H1 (cell line): ENCODE results near the gene SSNA1. TPM values are rescaled to one million over a fixed set of nuclear protein-coding genes. Genes with fewer than 3 reads are reported as not detected.

Source experiments
- CTCF ChIA-PET: fragments of 300-600 bp; sonication (Branson Sonifier 250); formaldehyde crosslinking; loops from one replicate; lab custom pipeline; 2021; ENCODE audit not compliant: partially characterized antibody; lab: Charles Lee
- POLR2A ChIA-PET: fragments of 300-600 bp; sonication (Branson Sonifier 250); formaldehyde crosslinking; loops from one replicate; lab custom pipeline; 2021; ENCODE audit warnings: inconsistent platforms; ENCODE audit not compliant: partially characterized antibody; lab: Charles Lee
- DNase-seq, 2 experiments: peaks; one replicate each; pipeline versions ENCODE4 v3.0.0 to v3.0.0-alpha.2; 2010 to 2022; ENCODE audit warnings: low spot score in 2 of 2, low read depth in 1 of 2, mixed read lengths in 1 of 2
- FAIRE-seq: peaks from 2 replicates; lab custom pipeline; 2011; peaks lifted over from hg19 to GRCh38; lab: Jason Lieb, UNC
- H2AFZ ChIP-seq: 2 replicates; pipeline ENCODE4 v1.8.1; 2012; ENCODE audit warnings: low read length, inconsistent platforms
- H2AK5ac ChIP-seq: 2 replicates; pipeline ENCODE4 v1.6.1; 2013; ENCODE audit warnings: low read depth, low read length
- H2BK120ac ChIP-seq: replicated peaks from 2 replicates; pipeline ENCODE3; 2013; ENCODE audit warnings: low read depth, low read length, inconsistent platforms
- H2BK12ac ChIP-seq: 2 replicates; pipeline ENCODE4 v1.6.1; 2013; ENCODE audit warnings: low read depth, low read length
- H2BK15ac ChIP-seq: 2 replicates; pipeline ENCODE4 v1.6.1; 2013; ENCODE audit warnings: low read length
- H2BK20ac ChIP-seq: 2 replicates; pipeline ENCODE4 v1.6.1; 2013; ENCODE audit warnings: low read length
- H2BK5ac ChIP-seq: 2 replicates; pipeline ENCODE4 v1.6.1; 2013; ENCODE audit warnings: low read depth, low read length
- H3K14ac ChIP-seq: 2 replicates; pipeline ENCODE4 v1.6.1; 2013; ENCODE audit warnings: inconsistent platforms; ENCODE audit not compliant: insufficient read length
- H3K18ac ChIP-seq: 2 replicates; pipeline ENCODE4 v1.6.1; 2013; ENCODE audit warnings: low read length; ENCODE audit errors: extremely low read depth
- H3K23ac ChIP-seq: 2 replicates; pipeline ENCODE4 v1.6.1; 2013; ENCODE audit warnings: inconsistent platforms; ENCODE audit not compliant: insufficient read length
- H3K23me2 ChIP-seq: 2 replicates; pipeline ENCODE4 v1.6.1; 2013; ENCODE audit warnings: low read depth, low read length
- H3K27ac ChIP-seq: 2 replicates; pipeline ENCODE4 v1.6.1; 2011; ENCODE audit warnings: low read depth, low read length, inconsistent platforms
- H3K27me3 ChIP-seq, 4 experiments: replicated peaks in 1 of 4; 1 replicate in 1 of 4; 2 replicates in 3 of 4; pipeline versions ENCODE4 v1.6.1 to v1.8.1; 2011 to 2013; ENCODE audit warnings: low read length in 3 of 4, mild to moderate bottlenecking in 3 of 4, inconsistent platforms in 2 of 4, mixed read lengths in 2 of 4, moderate library complexity in 1 of 4; ENCODE audit not compliant: control insufficient read depth in 3 of 4, insufficient read depth in 3 of 4; ENCODE audit errors: extremely low read depth in 1 of 4
- H3K36me3 ChIP-seq, 4 experiments: 2 replicates each; pipeline versions ENCODE4 v1.6.1 to v1.8.1; 2011 to 2013; ENCODE audit warnings: mild to moderate bottlenecking in 4 of 4, low read length in 3 of 4, moderate library complexity in 2 of 4, control low read depth in 1 of 4, inconsistent platforms in 1 of 4; ENCODE audit not compliant: insufficient read depth in 4 of 4, control insufficient read depth in 2 of 4
- H3K4ac ChIP-seq: replicated peaks from 2 replicates; pipeline ENCODE3; 2013; ENCODE audit warnings: low read length, low read depth, mixed read lengths, inconsistent platforms; ENCODE audit not compliant: insufficient read length
- H3K4me1 ChIP-seq, 4 experiments: replicated peaks in 1 of 4; 1 replicate in 1 of 4; 2 replicates in 3 of 4; pipeline versions ENCODE4 v1.6.1 to v1.8.1; 2011 to 2013; ENCODE audit warnings: low read length in 3 of 4, inconsistent platforms in 2 of 4, mixed read lengths in 1 of 4; ENCODE audit not compliant: insufficient read depth in 4 of 4, control insufficient read depth in 3 of 4
- H3K4me2 ChIP-seq, 2 experiments: 2 replicates each; pipeline versions ENCODE4 v1.6.1 to v1.8.1; 2011 to 2013; ENCODE audit warnings: low read depth in 2 of 2, low read length in 2 of 2, control low read depth in 1 of 2, inconsistent platforms in 1 of 2, mild to moderate bottlenecking in 1 of 2; ENCODE audit not compliant: insufficient read depth in 1 of 2
- H3K4me3 ChIP-seq, 4 experiments: fragments of 200-600, 300-600 bp in 1 of 4; sonication (generic), shearing (Covaris generic), sonication (Bioruptor Twin) in 1 of 4; 2 replicates each; pipeline versions ENCODE4 v1.5.1 to v1.8.1; 2011 to 2016; ENCODE audit warnings: low read length in 4 of 4, low read depth in 3 of 4, control low read depth in 2 of 4, inconsistent platforms in 2 of 4, mild to moderate bottlenecking in 2 of 4, mixed read lengths in 1 of 4, moderate library complexity in 1 of 4; ENCODE audit not compliant: insufficient read depth in 2 of 4; ENCODE audit errors: extremely low read depth in 1 of 4
- H3K56ac ChIP-seq: replicated peaks from 2 replicates; pipeline ENCODE3; 2013; ENCODE audit warnings: low read depth, mild to moderate bottlenecking, mixed read lengths, low read length, inconsistent platforms; ENCODE audit not compliant: insufficient read length
- H3K79me1 ChIP-seq: 2 replicates; pipeline ENCODE4 v1.6.1; 2013; ENCODE audit warnings: low read depth, low read length, control low read depth
- H3K79me2 ChIP-seq, 2 experiments: 2 replicates each; pipeline versions ENCODE4 v1.6.1 to v1.8.1; 2012 to 2013; ENCODE audit warnings: low read length in 2 of 2, mild to moderate bottlenecking in 2 of 2, inconsistent platforms in 1 of 2; ENCODE audit not compliant: insufficient read depth in 2 of 2, control insufficient read depth in 1 of 2
- H3K9ac ChIP-seq, 4 experiments: replicated peaks in 1 of 4; 1 replicate in 1 of 4; 2 replicates in 3 of 4; pipeline versions ENCODE4 v1.6.1 to v1.8.1; 2011 to 2013; ENCODE audit warnings: low read depth in 3 of 4, low read length in 3 of 4, control low read depth in 2 of 4, mild to moderate bottlenecking in 2 of 4, moderate library complexity in 2 of 4, inconsistent platforms in 1 of 4; ENCODE audit errors: extremely low read depth in 1 of 4
- H3K9me3 ChIP-seq, 2 experiments: 2 replicates each; pipeline versions ENCODE4 v1.6.1 to v1.8.1; 2012 to 2013; ENCODE audit warnings: mild to moderate bottlenecking in 2 of 2, moderate library complexity in 2 of 2, control low read depth in 1 of 2, inconsistent platforms in 1 of 2, low read depth in 1 of 2, low read length in 1 of 2, mixed read lengths in 1 of 2; ENCODE audit not compliant: insufficient read depth in 2 of 2
- H4K20me1 ChIP-seq, 2 experiments: replicated peaks in 1 of 2; 2 replicates each; pipeline versions ENCODE3 to v1.8.1; 2011 to 2013; ENCODE audit warnings: inconsistent platforms in 2 of 2, low read length in 2 of 2, mild to moderate bottlenecking in 1 of 2; ENCODE audit not compliant: insufficient read depth in 2 of 2, control insufficient read depth in 1 of 2
- H4K5ac ChIP-seq: 2 replicates; pipeline ENCODE4 v1.6.1; 2013; ENCODE audit warnings: low read length, low read depth, mixed read lengths, inconsistent platforms; ENCODE audit not compliant: insufficient read length
- H4K8ac ChIP-seq: 2 replicates; pipeline ENCODE4 v1.8.0; 2013; ENCODE audit warnings: mild to moderate bottlenecking, moderate library complexity, low read length, inconsistent platforms; ENCODE audit not compliant: insufficient read depth; ENCODE audit errors: extremely low read depth
- H4K91ac ChIP-seq: replicated peaks from 2 replicates; pipeline ENCODE3; 2013; ENCODE audit warnings: low read length, mixed read lengths, inconsistent platforms; ENCODE audit not compliant: insufficient read length
- CTCF ChIP-seq, 3 experiments: IDR thresholded peaks; 1 replicate in 2 of 3; 2 replicates in 1 of 3; pipeline versions ENCODE4 v1.5.1 to v1.6.1; 2011; ENCODE audit warnings: low read length in 3 of 3, mild to moderate bottlenecking in 3 of 3, inconsistent platforms in 2 of 3, low read depth in 1 of 3, moderate library complexity in 1 of 3; ENCODE audit not compliant: insufficient read depth in 1 of 3; ENCODE audit errors: control extremely low read depth in 1 of 3
- HDAC6 ChIP-seq: IDR thresholded peaks from one replicate; pipeline ENCODE4 v1.7.1; 2012; ENCODE audit warnings: low read depth, mild to moderate bottlenecking, inconsistent platforms, low read length, moderate library complexity
- KDM1A ChIP-seq: fragments of 200-600, 300-600 bp; sonication (generic); IDR thresholded peaks from 2 replicates; pipeline ENCODE4 v1.7.1; 2016; ENCODE audit warnings: mild to moderate bottlenecking, low read length, borderline replicate concordance
- KDM5A ChIP-seq: fragments of 200-600 bp; IDR thresholded peaks from 2 replicates; pipeline ENCODE4 v1.7.1; 2012; ENCODE audit warnings: mild to moderate bottlenecking, low read length, inconsistent platforms, mixed read lengths
- RNF2 ChIP-seq: fragments of 200-900, 300-1000 bp; sonication (generic); IDR thresholded peaks from 2 replicates; pipeline ENCODE4 v1.7.1; 2016; ENCODE audit warnings: borderline replicate concordance, low read depth, mild to moderate bottlenecking, antibody characterized with exemption, low read length; ENCODE audit not compliant: poor library complexity, severe bottlenecking; ENCODE audit errors: missing control alignments
- SIRT6 ChIP-seq: IDR thresholded peaks from one replicate; pipeline ENCODE4 v1.7.1; 2012; ENCODE audit warnings: low read length, inconsistent platforms
- TAF7 ChIP-seq: optimal IDR thresholded peaks from 2 replicates; pipeline ENCODE3; 2011; ENCODE audit warnings: low read depth, mild to moderate bottlenecking, inconsistent platforms, low read length, moderate library complexity, borderline replicate concordance
- TEAD4 ChIP-seq: IDR thresholded peaks from 2 replicates; pipeline ENCODE4 v1.6.1; 2012; ENCODE audit warnings: low read depth, low read length, inconsistent platforms, mixed read lengths
- WGBS, 2 experiments: shearing (Covaris generic) in 1 of 2; methylation state at CpG; one replicate each; pipeline versions ENCODE4 v1.1.6 to v1.1.7; 2013 to 2015; ENCODE audit warnings: low lambda C conversion rate in 2 of 2, mixed read lengths in 2 of 2, inconsistent platforms in 1 of 2, low coverage in 1 of 2, missing lambda C conversion rate in 1 of 2; ENCODE audit not compliant: insufficient replicate concordance in 2 of 2, insufficient coverage in 1 of 2, insufficient read length in 1 of 2; ENCODE audit errors: extremely low coverage in 1 of 2, missing lambda C conversion rate in 1 of 2; 5-methylcytosine and 5-hydroxymethylcytosine counted together
- polyA plus RNA-seq, 7 experiments: library from polyadenylated mRNA; depleted of rRNA in 3 of 7; stranded (reverse) in 5 of 7; unstranded in 2 of 7; fragments of >200 nt in 5 of 7; fragments of 200-250 nt in 2 of 7; gene quantifications; 1 replicate in 5 of 7; 2 replicates in 1 of 7; 4 replicates in 1 of 7; pipeline versions ENCODE4 v1.2.1 to v1.2.3, GENCODE V29; 2011 to 2013; ENCODE audit warnings: missing spikeins in 2 of 7, mixed read lengths in 2 of 7
- total RNA-seq: library from RNA; stranded (reverse); fragmentation: NEBNext Ultra II Directional; extraction: Animal tissue kit (Norgen Biotek cat#: 25700); gene quantifications from 2 replicates; pipeline ENCODE4 v1.2.1, GENCODE V29; 2021

The SSNA1 gene
- total and polyA plus RNA-seq, 2 of the 8 experiments (the other 6 are each of a cell fraction or from before 2014, with no cell fraction given), result 87.3 to 157 TPM

- Histone ChIP-seq H4K8ac (no peak overlapping the region), H2BK15ac (no peak overlapping the region), H4K91ac (no peak overlapping the region), H2BK20ac (0 out of 2 replicates have a peak overlapping the region, but pooled peaks have one; percentile 10), H3K56ac (no peak overlapping the region), H2AK5ac (no peak overlapping the region), H3K4me3 (no peak overlapping the region), H2AFZ (no peak overlapping the region), H3K14ac (no peak overlapping the region), H3K4ac (no peak overlapping the region), H2BK12ac (no peak overlapping the region), H3K23me2 (peaks cover 13% of the 10 kb centered on the region; the same call in 1 of the 2 replicates), H3K9me3 (no peaks in the 10 kb centered on the region), H4K20me1 (peaks cover 0 to 18% of the 10 kb centered on the region in 2 experiments), H3K4me2 (no peak overlapping the region), H3K79me2 (no peaks in the 10 kb centered on the region), H2BK120ac (no peak overlapping the region), H3K79me1 (no peaks in the 10 kb centered on the region), H3K23ac (no peak overlapping the region), H3K27me3 (peaks cover 18 to 44% (median 35%) of the 10 kb centered on the region in 4 experiments), H3K27ac (no peak overlapping the region), H3K36me3 (no peaks in the 10 kb centered on the region; a peak in 1 of 8 replicates), H4K5ac (no peak overlapping the region), H3K18ac (no peak overlapping the region), H2BK5ac (no peak overlapping the region), H3K4me1 (peaks cover 0 to 24% (median 13%) of the 10 kb centered on the region in 4 experiments; a peak in 6 of 7 replicates), H3K9ac (no peak overlapping the region)
- WGBS, 2 experiments, result 84% methylated on average over 18 of the region's 21 CpGs; no CpG with 5 or more reads in 1 of the 2 experiments
- DNase-seq (no peak), FAIRE-seq (no peak)
- ChIA-PET CTCF (interaction anchor here (0.9 to 4.3 kb wide), 5 partner anchors 20 to 138 kb away, joined by 3 to 29 read pairs (median 8); no protein-coding TSS in a partner anchor), POLR2A (interaction anchor here (0.5 to 3.3 kb wide), 10 partner anchors 10 to 747 kb away, joined by 3 to 15 read pairs (median 3); partner anchors contain the start of genes ANAPC2, SSNA1 and TUBB4B)
- TF ChIP-seq HDAC6 (no peak), CTCF (IDR thresholded peaks at IDR 0.05; ENCODE audit: control extremely low read depth in 1 of 3, insufficient read depth in 1 of 3, low read depth in 1 of 3, low read length in 3 of 3) (no peak), KDM1A (no peak), TAF7 (no peak), TEAD4 (no peak), RNF2 (no peak), SIRT6 (no peak), KDM5A (no peak)
Observed at GRCh38 chr9:137172901-137173795, 15.3 kb upstream of the SSNA1 start.
